GM19025 (cell line): Measurements from ENCODE around the gene TMEM158.

Experiments used
- ATAC-seq: cut with Tn5 transposase; IDR thresholded peaks from one replicate; pipeline ENCODE4 v1.9.1; 2021; ENCODE audit warnings: mild to moderate bottlenecking, low read depth, moderate library complexity; ENCODE audit not compliant: unreplicated experiment

TMEM158 gene

GRCh38 chr3:45178183-45179023 lies 47.7 kb downstream of the TMEM158 start:
- no peak for ATAC-seq

GRCh38 chr3:45176912-45177311 lies 49.2 kb downstream of the TMEM158 start:
- no peak for ATAC-seq
